ENCODE data around the gene TRMU.

Gene TRMU

GRCh38 chr22:46369716-46370583 is 34.4 kb downstream of the TRMU start:
- DNase-seq (ENCODE audit: low read depth) = no peak

DNA sequence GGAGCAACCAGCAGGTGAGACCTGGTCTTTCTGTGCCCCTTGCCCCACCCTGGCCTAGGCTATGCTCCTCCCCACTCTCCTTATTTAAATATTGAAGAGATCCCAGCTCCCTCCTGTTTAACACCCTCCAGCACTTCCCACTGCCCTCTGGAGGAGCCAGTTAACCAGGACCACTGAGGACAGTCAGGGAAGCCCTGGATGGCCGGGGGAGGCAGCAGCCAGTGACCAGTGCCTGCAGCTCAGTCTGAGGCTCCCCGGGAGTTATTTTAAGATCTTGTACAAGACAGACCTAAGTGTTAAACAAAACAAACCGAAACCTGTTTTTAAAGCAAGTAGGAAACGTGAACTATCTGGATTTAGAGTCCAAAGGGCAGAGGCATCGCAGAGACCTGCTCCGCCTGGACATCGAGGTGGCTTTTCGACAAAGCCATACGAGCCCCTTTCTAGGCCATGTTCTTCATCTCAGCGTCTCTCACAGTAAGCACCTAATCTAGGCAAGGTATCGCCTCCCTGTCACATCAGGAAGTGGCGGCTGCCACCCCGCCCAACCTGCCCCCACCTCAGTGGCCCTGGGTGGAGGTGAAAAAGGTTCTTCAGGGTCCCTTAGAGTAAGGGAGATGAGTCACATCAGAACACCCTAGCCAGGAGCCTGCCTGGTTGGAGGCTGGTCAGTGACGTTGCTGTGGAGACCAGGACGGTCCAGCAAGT is 35.2 kb downstream of the TRMU start:
- no peak for DNase-seq (ENCODE audit: low read depth)

GRCh38 chr22:46371623-46372226 is 36.2 kb downstream of the TRMU start:
- no peak for DNase-seq (ENCODE audit: low read depth)

DNA sequence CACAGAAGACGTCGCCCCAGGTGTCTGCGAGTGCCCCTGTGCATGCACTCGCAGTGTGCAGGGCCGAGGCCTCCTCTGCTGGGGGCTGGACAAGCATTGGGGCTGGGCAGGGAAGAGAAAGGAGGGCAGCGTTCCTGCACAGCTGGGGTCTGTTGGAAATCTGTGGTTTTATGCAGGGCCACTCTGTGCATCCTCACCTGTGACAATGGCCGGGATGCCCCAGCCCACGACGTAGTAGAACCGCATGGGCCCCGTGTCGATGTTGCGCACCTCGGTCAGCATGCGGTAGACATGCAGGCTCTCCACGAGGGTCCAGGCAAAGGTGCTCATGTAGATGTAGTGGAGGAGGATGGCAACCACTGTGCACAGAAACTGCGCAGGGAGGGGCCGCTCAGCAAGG is 37.2 kb downstream of the TRMU start:
- DNase-seq (ENCODE audit: low read depth) = no peak

- DNase-seq (ENCODE audit: low read depth) = no peak
Measured at GRCh38 chr22:46373159-46373558, 37.6 kb downstream of the TRMU start.

GRCh38 chr22:46373921-46374662 is 38.6 kb downstream of the TRMU start:
- DNase-seq (ENCODE audit: low read depth) = no peak

DNA sequence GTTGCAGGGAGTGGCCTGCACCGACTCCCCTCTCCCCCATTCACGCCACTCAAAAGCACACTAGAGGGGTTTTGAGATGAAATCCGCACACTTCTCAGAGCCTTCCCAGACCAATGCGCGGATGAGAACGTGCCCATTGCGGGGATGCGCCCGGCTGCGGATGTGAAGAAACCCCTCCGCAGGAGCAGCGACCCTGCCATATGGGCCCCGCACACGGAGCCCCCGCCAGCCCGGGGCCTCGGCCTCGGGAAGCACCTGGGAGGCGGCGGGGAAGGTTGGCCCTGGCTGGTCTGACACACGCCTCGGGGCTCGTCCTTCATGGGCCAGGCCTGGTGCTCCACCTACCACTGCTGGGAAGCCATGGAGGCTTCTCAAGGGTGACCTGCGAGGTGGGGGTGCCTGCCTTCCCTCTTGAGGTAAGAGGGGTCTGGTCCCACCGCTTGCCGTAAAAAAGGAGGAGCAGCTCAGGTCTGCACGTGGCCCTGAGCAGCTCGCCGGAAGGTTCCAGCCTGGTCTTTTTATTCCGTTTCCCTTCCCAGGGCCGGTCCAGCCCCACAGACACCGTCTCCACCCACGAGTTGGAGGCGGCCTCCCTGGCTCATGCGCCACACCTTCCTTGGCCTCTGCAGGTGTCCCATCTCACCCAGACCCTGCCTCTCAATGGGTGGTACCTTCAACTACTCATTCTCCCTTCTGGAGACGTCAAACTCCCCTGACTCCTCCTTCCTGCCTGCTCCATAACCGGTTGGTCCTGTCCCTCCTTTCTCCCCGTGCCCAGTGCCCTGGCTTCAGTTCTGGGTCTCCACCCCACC is 39.4 kb downstream of the TRMU start:
- no peak for DNase-seq (ENCODE audit: low read depth)

GRCh38 chr22:46376111-46376510 is 40.6 kb downstream of the TRMU start:
- no peak for DNase-seq (ENCODE audit: low read depth)

- no peak for DNase-seq (ENCODE audit: low read depth)
Measured at GRCh38 chr22:46376908-46377524, 41.5 kb downstream of the TRMU start.

GRCh38 chr22:46377525-46378425 is 42.3 kb downstream of the TRMU start:
- no peak for DNase-seq (ENCODE audit: low read depth)

- no peak for DNase-seq (ENCODE audit: low read depth)
Measured at GRCh38 chr22:46378426-46379065, 43.0 kb downstream of the TRMU start.

- no peak for DNase-seq (ENCODE audit: low read depth)
Measured at GRCh38 chr22:46379066-46379930, 43.8 kb downstream of the TRMU start.

DNA sequence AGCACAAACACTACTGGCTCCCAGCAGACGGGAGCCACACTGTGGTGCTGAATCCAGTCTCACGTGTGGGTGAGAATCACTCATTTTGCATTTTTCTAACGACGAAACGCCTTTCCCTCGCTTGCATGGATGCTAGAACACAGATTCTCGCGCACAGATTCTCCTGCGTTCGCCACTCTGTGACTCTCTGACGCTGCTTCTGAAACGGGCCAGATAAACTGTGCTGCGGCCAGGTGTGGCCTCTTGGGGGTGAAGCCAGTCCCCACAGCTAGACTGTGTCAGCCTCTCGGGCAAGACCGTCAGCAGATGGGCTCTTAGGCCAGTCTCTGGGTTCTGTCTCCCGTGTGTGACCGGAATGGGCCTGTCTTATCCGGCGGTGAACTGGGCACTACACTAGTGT is 44.6 kb downstream of the TRMU start:
- no peak for DNase-seq (ENCODE audit: low read depth)

GRCh38 chr22:46380581-46380980 is 45.1 kb downstream of the TRMU start:
- no peak for DNase-seq (ENCODE audit: low read depth)

DNA sequence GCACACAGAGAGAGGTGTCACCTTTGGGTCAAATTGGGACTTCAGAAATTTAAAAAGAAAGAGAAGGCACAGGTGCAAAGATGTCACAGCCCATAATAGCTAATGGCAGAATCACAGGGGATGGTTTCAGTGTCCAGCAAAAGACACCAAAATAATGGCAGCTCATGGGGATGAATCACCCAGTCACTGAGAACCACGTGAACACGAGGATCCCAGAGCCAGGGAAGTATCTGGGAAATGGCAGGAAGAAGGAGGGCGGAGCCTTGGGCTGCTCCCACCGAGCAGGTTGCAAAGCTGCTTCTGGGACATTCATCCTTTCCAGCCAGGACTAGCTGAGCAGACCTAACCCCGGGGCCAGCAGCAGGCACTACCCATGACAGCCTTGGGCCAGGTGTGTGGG is 45.6 kb downstream of the TRMU start:
- DNase-seq (ENCODE audit: low read depth) = no peak

DNA sequence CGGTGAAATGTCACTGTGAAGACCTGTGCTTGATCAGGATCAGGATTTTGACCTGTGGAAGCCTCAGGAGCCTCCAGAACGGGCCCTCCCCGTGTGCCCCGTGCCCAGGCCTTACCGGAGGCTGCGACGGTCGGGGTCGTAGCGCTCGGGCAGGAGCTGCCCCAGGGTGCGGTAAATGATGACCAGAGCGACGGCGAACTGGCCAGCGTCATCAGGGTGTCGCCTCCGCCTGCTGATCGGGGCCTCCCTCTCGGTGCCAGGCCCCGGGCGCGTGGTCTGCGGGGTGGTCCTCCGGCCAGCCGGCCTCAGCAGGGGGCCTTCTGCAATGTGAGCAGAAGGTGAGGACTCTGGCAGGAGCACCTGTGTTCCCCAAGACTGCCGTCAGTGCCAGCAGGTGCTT is 46.2 kb downstream of the TRMU start:
- no peak for DNase-seq (ENCODE audit: low read depth)

DNA sequence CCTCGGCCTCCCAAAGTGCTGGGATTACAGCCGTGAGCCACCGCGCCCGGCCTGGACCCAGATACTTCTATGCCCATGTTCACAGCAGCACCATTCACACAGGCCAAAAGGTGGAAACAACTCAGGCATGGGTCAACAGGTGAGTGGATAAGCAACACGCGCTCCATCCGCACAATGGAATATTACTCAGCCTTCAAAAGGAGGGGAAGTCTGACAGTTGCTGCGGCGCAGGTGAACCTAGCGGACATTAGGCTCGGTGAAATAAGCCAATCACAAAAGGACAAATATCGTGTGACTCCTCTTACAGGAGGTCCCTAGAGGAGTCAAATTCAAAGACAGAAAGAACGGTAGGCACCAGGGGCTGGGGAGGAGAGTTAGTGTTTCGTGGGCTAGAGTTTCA is 47.0 kb downstream of the TRMU start:
- no peak for DNase-seq (ENCODE audit: low read depth)

GRCh38 chr22:46386312-46386711 is 50.8 kb downstream of the TRMU start:
- DNase-seq (ENCODE audit: low read depth) = no peak

GRCh38 chr22:46387748-46388147 is 52.2 kb downstream of the TRMU start:
- DNase-seq (ENCODE audit: low read depth) = no peak

All from non-pigmented ciliary epithelial cell (primary cell).